ENCODE results near the gene RTL9.
"Not testable (repeated sequence)": the region's sequence is repeated elsewhere in the genome, so short reads cannot be mapped to it uniquely, and the experiment has no call there.

RTL9 gene

GRCh38 chrX:110346681-110347080 is 12.0 kb upstream of the RTL9 start:
- DNase-seq: no peak

- no peak for DNase-seq
Observed at GRCh38 chrX:110359273-110359672, 625 bp downstream of the RTL9 start.

GRCh38 chrX:110363244-110363643 is 4.6 kb downstream of the RTL9 start:
- no peak for DNase-seq

DNA sequence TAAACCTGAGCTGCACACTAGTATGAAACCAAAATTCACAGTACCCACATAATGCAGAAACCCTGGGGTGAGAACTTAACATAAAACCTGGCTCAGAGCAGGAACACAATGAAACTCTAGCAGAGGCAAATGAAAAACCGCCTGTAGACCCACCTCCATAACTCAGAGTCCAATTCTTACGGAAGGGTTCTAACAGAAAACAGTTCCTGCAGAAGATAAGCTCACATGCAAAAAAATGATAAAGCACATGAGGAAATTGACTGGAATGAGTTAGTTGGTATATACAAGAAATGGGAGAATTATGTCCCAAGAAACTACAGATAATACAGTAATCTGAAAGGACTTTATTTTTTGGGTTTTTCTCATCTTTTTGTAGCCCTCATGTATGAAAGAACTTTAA is 14.7 kb downstream of the RTL9 start:
- DNase-seq: no peak

DNA sequence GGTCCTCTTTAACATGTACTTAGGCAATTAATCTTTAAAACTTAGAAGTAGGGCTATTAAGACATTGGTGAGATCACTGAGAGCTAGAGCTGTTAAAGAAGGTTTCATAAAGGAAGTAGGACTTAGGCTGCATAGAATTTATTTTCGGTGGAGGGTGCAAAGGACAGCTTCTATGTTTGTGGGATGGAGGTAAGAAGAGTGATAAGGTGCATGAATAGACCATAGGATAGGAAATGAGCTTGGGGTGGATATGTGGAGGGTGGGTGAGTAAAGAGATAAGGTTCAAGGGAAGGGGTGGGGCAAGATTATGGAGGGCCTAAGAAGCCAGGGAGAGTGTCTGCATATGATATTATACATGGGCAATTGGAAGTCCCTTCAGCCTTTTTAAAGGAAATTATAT is 15.9 kb downstream of the RTL9 start:
- no peak for DNase-seq

GRCh38 chrX:110381216-110381615 is 22.6 kb downstream of the RTL9 start:
- no peak for DNase-seq

- no peak for DNase-seq
Observed at GRCh38 chrX:110383414-110383813, 24.8 kb downstream of the RTL9 start.

- no peak for DNase-seq
Observed at GRCh38 chrX:110384490-110384889, 25.8 kb downstream of the RTL9 start.

DNA sequence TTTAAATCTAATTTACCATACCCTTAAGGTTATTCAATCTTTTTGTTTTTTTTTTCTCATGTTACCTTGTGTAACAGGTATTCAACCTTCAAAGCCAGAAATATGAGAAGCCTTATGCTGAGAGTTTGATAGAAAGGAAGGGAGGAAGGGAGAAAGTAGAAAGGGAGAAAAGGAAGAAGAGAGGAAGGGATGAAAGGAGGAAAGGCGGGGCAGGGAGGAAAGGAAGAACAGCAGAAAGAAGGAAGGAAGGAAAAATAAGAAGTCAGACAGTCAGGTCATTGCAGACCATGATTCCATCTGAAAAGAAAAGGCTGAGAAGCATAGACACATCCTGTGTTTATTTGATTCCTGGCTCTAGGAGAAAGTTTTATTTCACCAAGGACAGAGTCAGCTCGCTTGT is 30.9 kb downstream of the RTL9 start:
- DNase-seq: no peak

DNA sequence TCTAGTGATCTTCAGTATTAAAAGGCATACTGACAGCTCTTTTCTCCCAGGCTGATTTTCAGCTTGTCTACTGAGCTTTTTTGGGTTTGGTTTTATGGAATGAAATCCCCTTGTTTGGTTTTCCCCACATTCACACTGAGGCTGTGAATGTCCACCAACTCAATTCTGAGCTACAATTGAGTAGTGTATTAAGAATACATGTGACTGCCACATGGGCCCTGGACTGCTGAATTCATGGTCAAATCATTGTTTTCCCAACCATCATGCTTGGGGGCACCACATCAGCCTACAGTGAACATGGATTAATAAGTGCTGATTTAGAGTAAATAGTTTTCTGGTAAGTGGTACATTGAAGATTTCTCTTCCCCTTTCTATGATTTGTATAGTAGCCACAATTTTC is 32.4 kb downstream of the RTL9 start:
- DNase-seq: no peak

DNA sequence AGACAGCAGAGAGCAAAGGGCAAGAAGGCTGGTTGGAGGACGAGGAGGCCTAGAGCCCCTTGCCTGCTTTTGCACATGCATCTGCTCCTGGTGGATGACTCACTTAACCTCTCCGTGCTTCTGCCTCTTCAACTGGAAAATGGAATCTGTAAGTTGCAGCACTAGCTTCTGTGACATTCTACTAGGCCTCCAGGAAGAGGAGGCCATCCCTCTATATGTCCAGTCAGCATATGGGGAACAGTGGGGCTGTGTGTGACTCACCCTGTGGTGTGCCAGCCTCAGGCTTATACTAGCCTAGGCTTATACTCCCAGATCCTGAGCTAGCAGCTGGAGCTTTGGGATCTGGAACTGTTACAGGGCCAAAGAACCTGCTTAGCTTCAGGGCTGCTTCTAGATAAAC is 36.0 kb downstream of the RTL9 start:
- no peak for DNase-seq

DNA sequence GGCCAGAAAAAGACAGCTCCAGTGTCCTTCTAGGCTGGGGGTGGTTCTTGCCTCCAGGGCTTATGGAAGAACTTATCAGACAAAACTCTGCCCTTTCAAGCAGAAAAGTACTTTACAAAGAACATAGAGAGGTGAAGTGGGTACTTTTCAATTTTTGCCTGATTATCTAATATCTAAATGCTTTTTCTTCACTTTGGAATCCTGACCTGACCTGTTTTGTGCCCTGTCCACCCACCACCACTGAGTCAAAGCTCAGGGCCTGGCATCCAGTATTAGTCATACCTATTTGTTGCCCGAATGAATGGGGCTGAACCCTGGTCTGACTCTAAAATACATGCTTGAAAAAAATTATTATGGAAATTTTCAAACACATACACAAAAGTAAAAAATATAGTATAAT is 37.2 kb downstream of the RTL9 start:
- no peak for DNase-seq

DNA sequence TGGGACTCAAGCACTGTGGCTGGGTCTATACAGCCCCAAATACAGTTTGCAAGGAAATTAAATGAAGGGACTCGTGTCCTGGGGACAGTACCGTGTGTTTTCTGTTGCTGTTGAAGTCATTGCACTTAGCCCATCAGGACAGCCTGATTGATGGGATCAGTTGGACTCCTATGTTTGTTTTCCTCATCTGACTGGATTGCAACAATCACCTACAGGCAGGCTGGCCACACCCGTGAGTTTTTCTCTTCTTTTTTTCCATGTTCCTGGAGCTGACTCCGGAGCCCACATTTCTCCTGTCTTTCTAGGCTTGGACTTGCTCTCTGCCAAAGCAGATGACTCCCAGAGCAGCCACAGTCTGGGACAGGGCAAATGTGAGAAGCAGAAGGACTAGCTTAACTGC is 38.1 kb downstream of the RTL9 start:
- no peak for DNase-seq

GRCh38 chrX:110397339-110397738 is 38.7 kb downstream of the RTL9 start:
- DNase-seq: no peak

GRCh38 chrX:110397904-110398303 is 39.3 kb downstream of the RTL9 start:
- no peak for DNase-seq

DNA sequence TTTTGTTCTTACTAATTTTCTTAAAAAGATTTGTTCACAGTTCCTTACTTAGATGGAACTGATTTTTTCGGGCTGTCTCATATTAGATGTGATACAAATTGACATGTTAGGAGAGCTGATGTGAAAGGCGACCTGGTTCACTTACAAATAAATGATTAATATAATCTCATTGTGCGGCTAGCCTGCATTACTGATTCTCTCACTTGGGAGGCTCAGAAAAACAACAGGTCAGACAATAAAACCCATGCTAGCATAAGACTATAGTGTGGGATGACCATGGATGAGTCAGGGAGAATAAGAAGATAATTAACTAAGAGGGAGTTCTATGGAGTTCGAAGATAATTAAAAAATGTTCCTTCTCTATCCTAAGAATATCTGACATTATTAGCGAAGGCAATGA is 40.8 kb downstream of the RTL9 start:
- no peak for DNase-seq

DNA sequence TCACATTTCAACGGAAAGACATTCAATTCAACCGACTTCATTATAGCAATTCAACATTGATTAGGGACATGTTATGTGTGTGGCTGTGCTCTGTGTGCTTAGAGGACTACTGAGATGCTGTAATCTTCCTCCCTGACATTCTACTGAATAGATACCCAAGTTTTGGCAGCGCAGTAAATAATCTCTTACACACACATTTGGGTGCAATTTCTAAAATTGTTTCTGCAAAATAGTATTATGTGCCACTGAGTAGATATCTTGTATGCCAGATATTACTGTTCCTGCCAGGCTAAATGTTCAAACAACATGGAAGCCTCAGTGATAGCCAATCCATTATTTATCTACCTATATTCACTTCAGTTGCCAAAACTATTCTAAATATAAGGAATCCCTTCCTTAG is 41.3 kb downstream of the RTL9 start:
- no peak for DNase-seq

GRCh38 chrX:110401135-110401534 is 42.5 kb downstream of the RTL9 start:
- no peak for DNase-seq

DNA sequence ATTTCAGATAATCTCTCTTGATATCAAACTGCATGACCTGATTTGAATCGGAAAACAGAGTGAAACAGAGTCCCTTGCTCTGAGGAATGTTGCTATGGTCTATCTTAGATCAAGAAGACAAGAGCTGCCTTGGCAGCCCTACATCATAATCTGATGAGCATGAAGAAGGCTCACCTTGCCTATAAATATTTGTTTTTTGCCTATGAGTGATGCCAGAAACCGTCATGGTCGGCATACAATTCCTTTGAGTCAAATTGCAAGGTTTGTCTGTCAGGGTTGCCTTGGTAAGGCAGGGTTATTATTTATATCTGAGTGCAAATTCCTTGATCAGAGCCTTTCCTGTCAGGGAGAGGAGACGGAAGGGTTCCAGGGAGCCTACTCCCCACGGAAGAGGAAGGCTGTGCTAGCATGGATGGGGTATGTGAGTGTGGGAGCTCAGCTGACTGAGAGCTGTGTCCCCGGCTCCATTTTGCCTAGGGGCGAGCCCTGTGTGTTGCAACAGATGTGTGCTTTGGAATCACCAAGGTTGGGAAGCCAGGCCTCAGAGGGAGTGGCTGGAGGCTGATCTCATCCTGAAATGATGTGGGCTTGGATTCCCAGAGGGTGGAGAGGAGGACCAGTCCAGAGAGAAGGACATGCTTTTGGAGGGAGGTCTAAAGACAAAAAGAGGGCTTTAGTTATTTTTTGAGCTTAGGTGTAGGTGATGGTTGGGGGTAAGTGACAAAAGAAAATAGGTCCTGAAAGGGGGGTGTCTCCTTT is 43.6 kb downstream of the RTL9 start:
- DNase-seq: no peak

DNA sequence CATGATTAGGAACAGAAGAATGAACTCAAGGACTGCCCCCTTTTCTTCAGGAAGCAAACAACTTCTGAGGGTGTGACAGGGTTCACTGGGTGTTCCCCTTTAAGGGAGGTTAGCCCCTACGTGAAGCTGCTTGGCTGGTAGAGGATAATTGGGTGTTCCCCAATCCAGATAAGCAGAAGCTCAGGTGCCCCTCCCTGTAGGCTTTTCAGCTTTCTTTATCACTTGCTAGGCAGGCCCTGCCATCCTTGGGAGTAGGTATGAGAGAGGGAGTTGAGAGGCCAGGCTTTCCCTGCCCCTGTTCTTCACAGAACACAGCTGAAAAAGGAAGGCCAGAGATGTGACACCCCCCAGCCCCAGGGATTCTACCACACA is 44.2 kb downstream of the RTL9 start:
- no peak for DNase-seq

DNA sequence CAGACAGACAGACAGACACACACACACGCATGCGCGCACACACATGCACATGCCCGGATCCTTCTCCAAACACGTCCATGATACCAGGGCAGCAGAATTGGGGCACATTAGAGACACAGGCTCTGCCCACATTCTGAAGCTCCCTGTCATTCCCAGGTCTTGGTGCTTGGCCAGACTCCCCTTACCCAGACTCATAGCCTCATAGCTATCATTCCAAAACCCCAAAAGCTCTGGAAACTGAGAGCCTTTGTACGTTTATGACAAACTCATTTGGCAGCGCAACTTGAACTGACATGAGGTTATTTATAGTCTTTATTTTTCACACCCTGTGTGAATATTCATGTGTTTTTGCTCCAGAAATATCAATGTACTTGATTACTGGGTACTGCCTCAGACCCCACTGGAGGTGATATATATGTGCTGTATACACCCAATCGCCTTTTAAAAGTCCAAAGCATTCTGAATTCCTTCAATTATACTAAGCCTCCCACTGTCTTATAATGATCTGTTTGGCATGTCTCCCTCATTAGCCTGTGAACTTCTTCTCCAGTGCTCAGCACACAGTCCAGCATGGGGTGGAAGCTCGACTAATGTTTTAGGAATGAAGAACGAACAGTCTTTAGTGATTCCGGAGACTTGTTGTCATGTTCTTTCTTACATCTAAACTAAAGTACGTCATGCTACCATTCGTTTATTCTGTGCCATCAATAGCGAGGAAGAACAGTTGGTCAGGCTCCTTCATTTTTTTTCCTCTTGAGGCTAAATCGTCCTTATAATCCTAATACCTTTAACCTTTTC is 45.0 kb downstream of the RTL9 start:
- DNase-seq: no peak

DNA sequence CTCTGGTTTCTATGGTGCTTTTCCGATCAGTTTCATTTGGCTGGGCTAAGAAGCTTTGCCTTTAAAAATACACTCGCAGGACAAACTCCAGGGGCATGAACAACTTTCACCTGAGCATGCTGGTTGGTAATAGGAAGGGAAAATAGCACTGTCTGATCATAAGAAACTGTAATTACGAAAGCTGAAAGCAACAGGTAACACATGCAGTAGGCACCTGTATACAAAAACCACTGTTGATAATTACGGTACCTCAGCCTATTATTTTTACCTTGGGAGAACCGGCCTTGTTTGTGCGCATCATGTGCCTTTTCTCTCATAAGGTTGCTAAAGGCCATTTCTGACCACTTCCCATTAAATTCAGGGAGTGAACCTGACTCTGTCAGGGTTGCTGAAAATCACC is 45.7 kb downstream of the RTL9 start:
- DNase-seq: no peak

DNA sequence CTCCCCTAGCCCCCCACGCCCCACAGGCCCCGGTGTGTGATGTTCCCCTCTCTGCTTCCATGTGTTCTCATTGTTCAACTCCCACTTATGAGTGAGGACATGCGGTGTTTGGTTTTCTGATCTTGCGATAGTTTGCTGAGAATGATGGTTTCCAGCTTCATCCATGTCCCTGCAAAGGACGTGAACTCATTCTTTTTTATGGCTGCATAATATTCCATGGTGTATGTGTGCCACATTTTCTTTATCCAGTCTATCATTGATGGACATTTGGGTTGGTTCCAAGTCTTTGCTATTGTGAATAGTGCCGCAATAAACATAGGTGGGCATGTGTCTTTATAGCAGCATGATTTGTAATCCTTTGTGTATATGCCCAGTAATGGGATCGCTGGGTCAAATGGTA is 47.6 kb downstream of the RTL9 start:
- DNase-seq: not testable (repeated sequence)

- no peak for DNase-seq
Observed at GRCh38 chrX:110406822-110407221, 48.2 kb downstream of the RTL9 start.
